ENCODE results near the gene DPYD.

DPYD gene

GRCh38 chr1:97572561-97572960, 348.3 kb downstream of the DPYD start:
- Histone ChIP-seq H4K20me1 (ENCODE audit: insufficient read depth, low read length) (no peaks in the 10 kb centered on the region), H3K9ac (ENCODE audit: low read length) (no peak overlapping the region), H3K9me2 (ENCODE audit: low read depth, low read length) (no peaks in the 10 kb centered on the region), H3K79me2 (ENCODE audit: insufficient read depth, low read length) (no peaks in the 10 kb centered on the region), H3K4me1 (ENCODE audit: insufficient read depth, low read length, severe bottlenecking) (no peaks in the 10 kb centered on the region), H3K27ac (ENCODE audit: low read depth, low read length, poor library complexity, severe bottlenecking) (no peak overlapping the region), H3K9me3 (ENCODE audit: low read length) (no peaks in the 10 kb centered on the region), H3F3A (ENCODE audit: insufficient read depth, low read length) (no peaks in the 10 kb centered on the region), H3K4me3 (ENCODE audit: low read depth, low read length, poor library complexity, severe bottlenecking) (no peak overlapping the region), H3K27me3 (ENCODE audit: insufficient read depth, low read length) (no peaks in the 10 kb centered on the region), H2AFZ (ENCODE audit: low read length) (no peak overlapping the region), H3K36me3 (ENCODE audit: insufficient read depth, low read length) (no peaks in the 10 kb centered on the region), H3K4me2 (ENCODE audit: low read length) (no peak overlapping the region)
- TF ChIP-seq EZH2 (IDR thresholded peaks at IDR 0.05; ENCODE audit: borderline replicate concordance, low read length) = no peak
- TF ChIP-seq, protein P1, sequence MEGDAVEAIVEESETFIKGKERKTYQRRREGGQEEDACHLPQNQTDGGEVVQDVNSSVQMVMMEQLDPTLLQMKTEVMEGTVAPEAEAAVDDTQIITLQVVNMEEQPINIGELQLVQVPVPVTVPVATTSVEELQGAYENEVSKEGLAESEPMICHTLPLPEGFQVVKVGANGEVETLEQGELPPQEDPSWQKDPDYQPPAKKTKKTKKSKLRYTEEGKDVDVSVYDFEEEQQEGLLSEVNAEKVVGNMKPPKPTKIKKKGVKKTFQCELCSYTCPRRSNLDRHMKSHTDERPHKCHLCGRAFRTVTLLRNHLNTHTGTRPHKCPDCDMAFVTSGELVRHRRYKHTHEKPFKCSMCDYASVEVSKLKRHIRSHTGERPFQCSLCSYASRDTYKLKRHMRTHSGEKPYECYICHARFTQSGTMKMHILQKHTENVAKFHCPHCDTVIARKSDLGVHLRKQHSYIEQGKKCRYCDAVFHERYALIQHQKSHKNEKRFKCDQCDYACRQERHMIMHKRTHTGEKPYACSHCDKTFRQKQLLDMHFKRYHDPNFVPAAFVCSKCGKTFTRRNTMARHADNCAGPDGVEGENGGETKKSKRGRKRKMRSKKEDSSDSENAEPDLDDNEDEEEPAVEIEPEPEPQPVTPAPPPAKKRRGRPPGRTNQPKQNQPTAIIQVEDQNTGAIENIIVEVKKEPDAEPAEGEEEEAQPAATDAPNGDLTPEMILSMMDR (IDR thresholded peaks at IDR 0.05; ENCODE audit: low read length) = no peak

GRCh38 chr1:97571760-97572159, 349.1 kb downstream of the DPYD start:
- Histone ChIP-seq H3K79me2 (ENCODE audit: insufficient read depth, low read length) (no peaks in the 10 kb centered on the region), H3F3A (ENCODE audit: insufficient read depth, low read length) (no peaks in the 10 kb centered on the region), H3K36me3 (ENCODE audit: insufficient read depth, low read length) (no peaks in the 10 kb centered on the region), H2AFZ (ENCODE audit: low read length) (no peak overlapping the region), H3K27me3 (ENCODE audit: insufficient read depth, low read length) (no peaks in the 10 kb centered on the region), H3K4me3 (ENCODE audit: low read depth, low read length, poor library complexity, severe bottlenecking) (no peak overlapping the region), H3K4me1 (ENCODE audit: insufficient read depth, low read length, severe bottlenecking) (no peaks in the 10 kb centered on the region), H3K4me2 (ENCODE audit: low read length) (no peak overlapping the region), H3K27ac (ENCODE audit: low read depth, low read length, poor library complexity, severe bottlenecking) (no peak overlapping the region), H4K20me1 (ENCODE audit: insufficient read depth, low read length) (no peaks in the 10 kb centered on the region), H3K9me3 (ENCODE audit: low read length) (no peaks in the 10 kb centered on the region), H3K9ac (ENCODE audit: low read length) (no peak overlapping the region), H3K9me2 (ENCODE audit: low read depth, low read length) (no peaks in the 10 kb centered on the region)
- TF ChIP-seq, protein P1 (IDR thresholded peaks at IDR 0.05; ENCODE audit: low read length) = no peak
- no peak for TF ChIP-seq EZH2 (IDR thresholded peaks at IDR 0.05; ENCODE audit: borderline replicate concordance, low read length)

DNA sequence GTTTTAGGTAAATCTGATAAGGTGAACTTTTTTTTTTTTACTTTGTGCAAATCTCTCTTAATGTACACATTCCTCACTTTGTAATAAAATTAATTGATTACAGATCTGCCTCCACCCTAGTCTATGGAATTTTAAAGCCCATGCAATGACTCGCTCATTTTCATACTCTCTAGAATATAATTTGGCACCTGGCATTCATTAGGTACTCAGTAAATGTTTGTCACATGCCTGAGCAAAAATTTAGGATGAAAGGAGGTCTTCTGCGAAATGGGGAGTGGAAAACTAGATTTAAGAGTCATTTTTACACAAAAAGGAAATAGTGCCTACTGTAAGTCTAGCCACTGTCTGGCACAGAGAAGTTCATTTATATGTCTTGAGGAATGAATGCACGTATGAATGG, 350.1 kb downstream of the DPYD start:
- Histone ChIP-seq H3K36me3 (ENCODE audit: insufficient read depth, low read length) (no peaks in the 10 kb centered on the region), H3K4me1 (ENCODE audit: insufficient read depth, low read length, severe bottlenecking) (no peaks in the 10 kb centered on the region), H4K20me1 (ENCODE audit: insufficient read depth, low read length) (no peaks in the 10 kb centered on the region), H3F3A (ENCODE audit: insufficient read depth, low read length) (no peaks in the 10 kb centered on the region), H2AFZ (ENCODE audit: low read length) (no peak overlapping the region), H3K79me2 (ENCODE audit: insufficient read depth, low read length) (no peaks in the 10 kb centered on the region), H3K9ac (ENCODE audit: low read length) (no peak overlapping the region), H3K9me2 (ENCODE audit: low read depth, low read length) (no peaks in the 10 kb centered on the region), H3K27ac (ENCODE audit: low read depth, low read length, poor library complexity, severe bottlenecking) (no peak overlapping the region), H3K9me3 (ENCODE audit: low read length) (no peaks in the 10 kb centered on the region), H3K4me3 (ENCODE audit: low read depth, low read length, poor library complexity, severe bottlenecking) (no peak overlapping the region), H3K27me3 (ENCODE audit: insufficient read depth, low read length) (no peaks in the 10 kb centered on the region), H3K4me2 (ENCODE audit: low read length) (no peak overlapping the region)
- no peak for TF ChIP-seq EZH2 (IDR thresholded peaks at IDR 0.05; ENCODE audit: borderline replicate concordance, low read length)
- TF ChIP-seq, protein P1 (IDR thresholded peaks at IDR 0.05; ENCODE audit: low read length) = no peak

Measured in OCI-LY1 (cell line).